Measurements from ENCODE around the gene ALDH1L2.

GRCh38 chr12:105013892-105014291, 70.4 kb downstream of the ALDH1L2 start:
- TF ChIP-seq CTCF (IDR thresholded peaks at IDR 0.05): no peak
- no peak for TF ChIP-seq POLR2A (IDR thresholded peaks at IDR 0.05)

Measured in thyroid gland (tissue), 4 donors.